Measurements from ENCODE around the gene FBXW5. TPM values are rescaled to one million over a fixed set of nuclear protein-coding genes. Genes with fewer than 3 reads are reported as not detected.

The FBXW5 gene
- total and polyA plus RNA-seq, 2 donors (not counting 3 experiments of a cell fraction or from before 2014, with no cell fraction given) = 97.3 to 151 TPM

DNA sequence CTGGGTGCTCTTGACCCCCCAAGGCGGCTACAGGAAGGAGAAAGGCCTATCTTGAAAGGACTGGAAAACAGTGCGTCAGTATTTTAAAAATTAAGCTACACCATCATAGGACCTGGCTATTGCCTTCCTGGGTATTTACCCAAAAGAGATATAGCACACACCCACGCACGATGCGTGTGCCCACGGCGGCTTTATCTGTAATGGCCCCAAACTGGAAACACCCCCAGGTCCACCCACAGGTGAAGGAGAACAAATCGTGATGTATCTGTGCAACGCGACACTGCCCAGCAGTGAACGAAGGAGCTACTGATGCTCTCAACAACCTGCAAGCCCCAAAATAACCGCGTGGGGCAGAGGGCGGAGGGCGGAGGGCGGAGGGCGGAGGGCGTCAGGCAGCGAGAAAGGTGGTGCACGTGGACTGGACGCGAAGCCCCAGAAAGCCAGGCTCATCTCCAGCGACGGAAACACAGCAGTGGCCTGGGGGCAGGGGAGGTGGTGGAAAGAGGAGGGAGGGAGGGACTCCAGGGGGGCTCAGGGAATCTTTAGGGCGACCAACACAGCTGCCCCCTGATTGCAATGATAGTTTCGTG, 20.4 kb upstream of the FBXW5 start:
- H3K36me3 ChIP-seq (ENCODE audit: control insufficient read depth in 2 of 2, extremely low read depth in 1 of 2, insufficient read depth in 2 of 2, low read length in 2 of 2) = no peaks in the 10 kb centered on the region
- H4K20me1 ChIP-seq (replicated peaks; ENCODE audit: control insufficient read depth, extremely low read depth, insufficient read depth, low read length) = no peaks in the 10 kb centered on the region
- FAIRE-seq (no peak), DNase-seq (ENCODE audit: low read depth, low spot score) (no peak)
- H3K9ac ChIP-seq (replicated peaks; ENCODE audit: extremely low read depth, insufficient read depth, low read length) = no peak overlapping the region
- no peaks in the 10 kb centered on the region for H3K9me3 ChIP-seq (replicated peaks; ENCODE audit: control insufficient read depth, insufficient read depth, low read length)
- dilution Hi-C loops (cut with MboI; ENCODE audit: extremely low pct_ligation_motif_present, low sequenced_read_pairs) = no loop called here
- no peaks in the 10 kb centered on the region for H3K9me1 ChIP-seq (replicated peaks; ENCODE audit: control insufficient read depth, extremely low read depth, insufficient read depth, low read length)
- H3K4me3 ChIP-seq (replicated peaks in 1 of 3; ENCODE audit: insufficient read depth in 1 of 3, low read depth in 1 of 3, low read length in 3 of 3) = no peak overlapping the region
- H3K27ac ChIP-seq (ENCODE audit: insufficient read depth, low read depth, low read length) = no peak overlapping the region
- no peak for TF ChIP-seq POLR2AphosphoS5 (IDR thresholded peaks at IDR 0.05; ENCODE audit: insufficient read depth, low read depth, low read length)
- TF ChIP-seq, protein P1, sequence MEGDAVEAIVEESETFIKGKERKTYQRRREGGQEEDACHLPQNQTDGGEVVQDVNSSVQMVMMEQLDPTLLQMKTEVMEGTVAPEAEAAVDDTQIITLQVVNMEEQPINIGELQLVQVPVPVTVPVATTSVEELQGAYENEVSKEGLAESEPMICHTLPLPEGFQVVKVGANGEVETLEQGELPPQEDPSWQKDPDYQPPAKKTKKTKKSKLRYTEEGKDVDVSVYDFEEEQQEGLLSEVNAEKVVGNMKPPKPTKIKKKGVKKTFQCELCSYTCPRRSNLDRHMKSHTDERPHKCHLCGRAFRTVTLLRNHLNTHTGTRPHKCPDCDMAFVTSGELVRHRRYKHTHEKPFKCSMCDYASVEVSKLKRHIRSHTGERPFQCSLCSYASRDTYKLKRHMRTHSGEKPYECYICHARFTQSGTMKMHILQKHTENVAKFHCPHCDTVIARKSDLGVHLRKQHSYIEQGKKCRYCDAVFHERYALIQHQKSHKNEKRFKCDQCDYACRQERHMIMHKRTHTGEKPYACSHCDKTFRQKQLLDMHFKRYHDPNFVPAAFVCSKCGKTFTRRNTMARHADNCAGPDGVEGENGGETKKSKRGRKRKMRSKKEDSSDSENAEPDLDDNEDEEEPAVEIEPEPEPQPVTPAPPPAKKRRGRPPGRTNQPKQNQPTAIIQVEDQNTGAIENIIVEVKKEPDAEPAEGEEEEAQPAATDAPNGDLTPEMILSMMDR (IDR thresholded peaks at IDR 0.05; ENCODE audit: extremely low read depth in 1 of 2, insufficient read depth in 1 of 2, low read depth in 1 of 2, low read length in 2 of 2) = no peak
- TF ChIP-seq MYC (IDR thresholded peaks at IDR 0.05; ENCODE audit: low read depth, low read length) = no peak
- no peak for TF ChIP-seq FOS (IDR thresholded peaks at IDR 0.05; ENCODE audit: borderline replicate concordance, insufficient read depth, low read length)
- TF ChIP-seq, protein P2, sequence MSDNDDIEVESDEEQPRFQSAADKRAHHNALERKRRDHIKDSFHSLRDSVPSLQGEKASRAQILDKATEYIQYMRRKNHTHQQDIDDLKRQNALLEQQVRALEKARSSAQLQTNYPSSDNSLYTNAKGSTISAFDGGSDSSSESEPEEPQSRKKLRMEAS (IDR thresholded peaks at IDR 0.05; ENCODE audit: insufficient read depth, insufficient read length) = no peak
- TF ChIP-seq EZH2 (IDR thresholded peaks at IDR 0.05; ENCODE audit: borderline replicate concordance, low read depth, low read length, severe bottlenecking) = no peak
- TF ChIP-seq POLR2A (IDR thresholded peaks at IDR 0.05; ENCODE audit: low read depth, low read length) = no peak
- TF ChIP-seq GATA2 (IDR thresholded peaks at IDR 0.05; ENCODE audit: insufficient read depth, insufficient read length, low read depth, low read length) = no peak
- no peak for TF ChIP-seq JUN (IDR thresholded peaks at IDR 0.05; ENCODE audit: borderline replicate concordance, insufficient read depth, insufficient read length, low read depth)
- H2AFZ ChIP-seq (ENCODE audit: low read depth, low read length) = no peak overlapping the region
- no peak overlapping the region for H3K4me2 ChIP-seq (ENCODE audit: insufficient read depth, low read length)
- ChIA-PET CTCF (interaction anchor here (0.8 to 1.4 kb wide), 3 partner anchors 11 to 35 kb away, joined by 3 to 6 read pairs (median 4); no protein-coding TSS in a partner anchor), POLR2A (interaction anchor here (0.6 kb wide), 1 partner anchor 348 kb away, joined by 3 read pairs; no protein-coding TSS in a partner anchor)
- no peaks in the 10 kb centered on the region for H3K79me2 ChIP-seq (ENCODE audit: control insufficient read depth, insufficient read depth, low read length)
- intact Hi-C loops (cut with micrococcal nuclease) = no loop called here
- H3K27me3 ChIP-seq (ENCODE audit: control insufficient read depth in 2 of 2, insufficient read depth in 2 of 2, low read length in 2 of 2) = no peaks in the 10 kb centered on the region
- H3K4me1 ChIP-seq (ENCODE audit: control insufficient read depth, extremely low read depth, insufficient read depth, low read length) = no peaks in the 10 kb centered on the region
- no TSS peak for BruUV-seq (replicated peaks)

Data from endothelial cell of umbilical vein (primary cell).